ENCODE measurements around the gene METRNL.

DNA sequence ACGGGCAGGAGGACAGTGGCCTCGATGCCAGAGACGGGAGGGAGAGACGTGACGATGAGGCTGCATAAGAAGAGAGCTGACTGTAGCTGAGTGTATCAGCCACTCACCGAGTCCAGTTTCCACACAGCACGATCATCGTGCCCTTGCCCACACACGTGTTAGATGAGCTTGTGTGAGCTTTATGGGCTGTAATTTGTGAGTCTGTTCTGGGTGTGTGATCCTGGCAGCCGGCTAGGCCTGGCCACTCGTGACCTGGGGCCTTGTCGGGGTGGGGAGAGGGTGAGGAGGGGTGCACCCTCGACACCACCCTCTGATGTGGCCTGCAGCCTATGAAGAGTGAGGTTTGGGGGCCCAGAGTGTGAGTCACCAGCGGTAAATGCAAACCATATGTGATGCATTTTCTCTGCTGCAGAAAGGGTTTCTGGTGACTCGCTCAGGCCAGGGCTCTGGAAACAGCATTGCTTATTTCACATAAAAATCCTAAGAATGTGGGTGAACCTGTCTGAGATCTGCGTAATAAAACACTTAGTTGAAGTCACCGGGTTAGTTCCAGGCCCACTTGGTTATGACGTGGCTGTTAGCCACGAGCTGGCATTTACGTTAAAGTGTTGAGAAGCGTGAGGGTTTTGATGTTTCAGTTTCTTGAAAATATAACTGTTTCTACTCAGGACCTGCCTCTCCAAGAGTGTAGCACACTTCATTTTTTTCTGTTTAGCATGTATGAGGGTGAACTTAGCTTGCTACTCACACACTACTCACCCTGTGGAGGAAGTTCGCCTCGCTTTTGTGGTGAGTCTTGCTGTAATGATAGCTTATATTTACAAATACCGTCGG lies 4.2 kb downstream of the METRNL start:
- TF ChIP-seq, protein P1, sequence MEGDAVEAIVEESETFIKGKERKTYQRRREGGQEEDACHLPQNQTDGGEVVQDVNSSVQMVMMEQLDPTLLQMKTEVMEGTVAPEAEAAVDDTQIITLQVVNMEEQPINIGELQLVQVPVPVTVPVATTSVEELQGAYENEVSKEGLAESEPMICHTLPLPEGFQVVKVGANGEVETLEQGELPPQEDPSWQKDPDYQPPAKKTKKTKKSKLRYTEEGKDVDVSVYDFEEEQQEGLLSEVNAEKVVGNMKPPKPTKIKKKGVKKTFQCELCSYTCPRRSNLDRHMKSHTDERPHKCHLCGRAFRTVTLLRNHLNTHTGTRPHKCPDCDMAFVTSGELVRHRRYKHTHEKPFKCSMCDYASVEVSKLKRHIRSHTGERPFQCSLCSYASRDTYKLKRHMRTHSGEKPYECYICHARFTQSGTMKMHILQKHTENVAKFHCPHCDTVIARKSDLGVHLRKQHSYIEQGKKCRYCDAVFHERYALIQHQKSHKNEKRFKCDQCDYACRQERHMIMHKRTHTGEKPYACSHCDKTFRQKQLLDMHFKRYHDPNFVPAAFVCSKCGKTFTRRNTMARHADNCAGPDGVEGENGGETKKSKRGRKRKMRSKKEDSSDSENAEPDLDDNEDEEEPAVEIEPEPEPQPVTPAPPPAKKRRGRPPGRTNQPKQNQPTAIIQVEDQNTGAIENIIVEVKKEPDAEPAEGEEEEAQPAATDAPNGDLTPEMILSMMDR (conservative IDR thresholded peaks at IDR 0.05), result no peak
- TF ChIP-seq ZFX (IDR thresholded peaks at IDR 0.05), result no peak

Data from C4-2B (cell line).